ENCODE results near the gene TIMM9.
"Not testable (repeated sequence)": the region's sequence is repeated elsewhere in the genome, so short reads cannot be mapped to it uniquely, and the experiment has no call there.

Gene TIMM9

DNA sequence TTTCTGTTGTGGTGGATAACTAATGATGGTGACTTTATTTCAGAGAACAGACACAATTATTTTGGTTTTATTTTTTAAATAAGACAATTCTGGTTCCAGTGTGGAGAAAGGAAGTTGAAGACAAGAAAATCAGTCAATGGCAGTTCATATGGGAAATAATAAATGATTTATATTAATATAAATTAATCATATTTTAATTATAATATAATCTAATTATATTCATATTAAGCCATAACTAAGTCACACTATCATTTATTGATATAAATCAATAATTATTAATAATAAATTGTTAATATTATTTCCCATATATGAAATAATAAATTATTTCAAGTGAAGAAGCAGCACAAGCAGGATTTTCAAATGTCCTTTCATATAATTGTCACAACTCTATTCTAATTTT is 28.8 kb downstream of the TIMM9 start:
- DNase-seq (ENCODE audit: low spot score) = no peak

DNA sequence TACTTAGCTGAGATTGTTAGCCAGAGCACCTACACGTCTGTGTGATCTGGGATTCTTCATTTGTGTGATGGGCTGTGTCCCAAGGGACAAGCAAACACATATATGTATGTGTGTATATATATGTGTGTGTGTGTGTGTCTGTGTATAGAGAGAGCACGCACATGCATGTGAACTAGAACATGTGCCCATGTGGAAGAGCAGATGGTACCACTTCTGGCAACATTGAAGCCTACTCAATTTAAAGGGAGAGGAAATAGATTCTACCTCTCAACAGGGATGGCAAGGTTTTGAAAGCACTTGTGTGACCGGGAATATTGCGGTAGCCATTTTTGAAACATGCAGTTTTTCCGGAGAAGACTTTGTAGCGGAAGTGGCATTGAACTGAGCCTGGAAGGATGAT is 30.2 kb downstream of the TIMM9 start:
- no peak for DNase-seq (ENCODE audit: low spot score)

DNA sequence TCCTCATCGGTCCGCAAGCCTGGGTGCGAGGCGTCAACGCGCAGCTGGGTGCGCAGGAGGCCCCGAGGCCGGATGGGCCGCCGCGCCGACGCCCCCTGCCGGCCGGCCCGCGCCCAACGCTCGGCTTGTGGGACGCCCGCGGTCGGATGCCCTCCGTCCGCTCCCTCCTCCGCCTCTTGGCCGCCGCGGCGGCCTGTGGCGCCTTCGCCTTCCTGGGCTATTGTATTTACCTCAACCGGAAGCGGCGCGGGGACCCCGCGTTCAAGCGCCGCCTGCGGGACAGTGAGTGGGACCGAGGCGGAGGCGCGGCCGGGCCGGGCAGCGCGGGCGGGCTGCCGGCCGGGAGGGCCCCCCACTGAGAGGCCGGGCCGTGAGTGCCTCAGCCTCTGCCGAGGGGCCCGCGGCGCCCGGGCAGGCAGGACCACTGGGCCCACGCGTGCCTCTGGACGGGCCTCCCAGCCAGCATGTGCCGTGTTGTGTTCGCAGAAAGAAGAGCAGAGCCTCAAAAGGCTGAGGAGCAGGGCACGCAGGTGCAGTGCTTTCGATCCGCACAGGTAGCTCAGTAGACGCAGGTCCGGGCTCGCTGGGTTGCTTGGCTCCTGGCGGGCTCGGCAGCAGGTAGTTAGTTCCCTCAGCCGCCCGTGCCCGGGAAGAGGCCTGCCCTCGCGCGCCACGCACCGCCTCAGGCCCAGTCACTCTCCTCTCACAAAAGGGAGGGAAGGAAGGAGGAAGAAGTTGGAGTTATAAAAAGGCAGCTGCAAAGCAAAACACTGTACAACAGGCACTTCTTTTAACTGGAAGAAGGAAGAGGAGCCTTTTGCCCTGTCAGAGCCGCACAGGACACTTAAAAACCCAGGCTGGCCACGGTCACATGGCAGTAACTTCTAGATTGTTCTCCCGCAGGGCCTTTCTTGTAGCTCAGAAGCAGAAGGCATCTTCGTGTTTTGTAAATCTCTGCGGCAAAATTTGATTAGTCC is 31.2 kb downstream of the TIMM9 start, which contains the start of gene TOMM20L:
TOMM20L (plus strand) TSS at position 119 of the 977 bp plus-strand sequence; CDS start at position 147, 28 bp downstream.
- peak; percentile 41 for DNase-seq (ENCODE audit: low spot score)

DNA sequence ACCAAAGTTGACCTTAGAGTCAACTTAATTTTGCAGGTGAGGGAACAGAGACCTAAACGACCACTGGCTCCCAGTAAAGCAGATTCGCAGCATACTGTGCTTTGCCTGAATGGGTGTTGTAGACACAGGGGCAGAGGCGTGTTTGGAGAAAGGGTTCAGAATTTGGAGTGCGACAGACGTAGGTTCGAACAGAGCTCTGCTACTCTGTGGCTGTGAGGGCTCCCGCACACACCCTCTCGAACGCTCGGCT is 31.8 kb downstream of the TIMM9 start:
- DNase-seq (ENCODE audit: low spot score) = no peak

DNA sequence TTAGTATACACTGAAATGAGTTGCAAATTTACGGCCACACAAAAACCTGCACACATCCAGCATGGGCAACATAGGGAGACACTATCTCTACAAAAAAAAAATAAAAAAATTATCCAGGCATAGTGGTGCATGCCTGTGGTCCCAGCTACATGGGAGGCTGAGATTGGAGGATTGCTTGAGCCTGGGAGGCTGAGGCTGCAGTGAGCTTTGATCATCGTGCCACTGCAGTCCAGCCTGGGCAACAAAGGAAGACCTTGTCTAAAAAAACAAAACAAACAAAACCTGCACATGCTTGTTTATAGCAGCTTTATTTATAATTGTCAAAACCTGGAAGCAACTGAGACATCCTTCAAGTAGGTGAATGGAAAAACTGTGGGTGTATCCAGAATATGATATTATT is 36.5 kb downstream of the TIMM9 start:
- no peak for DNase-seq (ENCODE audit: low spot score)

DNA sequence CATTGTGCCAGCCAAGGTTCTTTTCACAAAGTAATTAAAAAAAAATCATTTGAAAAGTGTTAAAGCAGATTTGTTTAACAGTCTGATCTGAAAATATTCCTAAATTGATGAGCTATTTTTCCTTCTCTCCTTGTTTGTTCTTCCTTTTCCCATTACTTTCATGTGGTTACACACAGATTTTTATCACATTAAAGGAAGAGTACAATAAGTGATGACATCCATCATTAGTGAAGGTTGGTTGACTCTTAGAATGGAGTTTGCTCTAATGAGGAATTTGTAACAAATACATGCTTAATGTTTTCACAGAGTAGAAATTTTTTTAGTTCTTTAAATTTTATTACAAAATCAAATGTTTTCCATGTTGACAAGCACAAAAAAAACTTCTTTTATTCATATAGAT is 50.5 kb downstream of the TIMM9 start:
- no peak for DNase-seq (ENCODE audit: low spot score)

DNA sequence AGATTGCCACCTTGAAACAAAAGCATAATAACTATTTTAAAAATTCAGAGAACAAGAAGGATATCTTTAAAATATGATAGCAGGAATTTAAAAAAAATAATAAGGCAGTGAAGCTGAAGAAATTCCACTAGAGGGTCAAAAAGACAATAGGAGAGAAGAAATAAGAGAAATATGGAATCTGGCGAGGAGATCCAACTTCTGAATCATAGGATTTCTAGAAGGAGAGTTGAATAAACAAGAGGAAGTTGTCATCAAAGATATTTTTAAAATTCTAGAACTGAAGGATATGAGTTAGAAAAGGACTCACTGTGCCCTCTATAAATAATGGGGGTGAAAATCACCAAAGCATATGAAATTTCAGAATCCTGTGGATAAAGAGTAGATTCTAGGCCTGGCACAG is 58.4 kb downstream of the TIMM9 start:
- no peak for DNase-seq (ENCODE audit: low spot score)

DNA sequence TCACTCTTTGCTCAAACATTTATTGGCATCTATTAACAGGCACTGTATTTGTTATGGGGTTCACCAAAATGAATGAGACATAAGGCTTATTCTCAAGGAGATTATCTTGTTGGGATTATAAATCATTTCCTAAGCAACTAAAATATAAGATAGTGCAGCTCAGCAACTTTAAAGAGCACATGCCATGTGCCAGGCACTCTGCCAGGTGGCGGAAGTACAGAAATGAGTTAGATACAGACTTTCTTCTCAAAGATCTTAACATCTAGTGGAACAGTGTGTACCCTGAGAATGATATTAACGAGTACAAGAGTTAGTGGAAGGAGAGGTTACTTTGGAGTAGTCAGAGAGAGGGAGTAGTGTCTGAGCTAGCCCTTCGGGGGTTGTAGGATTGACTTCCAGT is 60.0 kb downstream of the TIMM9 start:
- DNase-seq (ENCODE audit: low spot score) = no peak

DNA sequence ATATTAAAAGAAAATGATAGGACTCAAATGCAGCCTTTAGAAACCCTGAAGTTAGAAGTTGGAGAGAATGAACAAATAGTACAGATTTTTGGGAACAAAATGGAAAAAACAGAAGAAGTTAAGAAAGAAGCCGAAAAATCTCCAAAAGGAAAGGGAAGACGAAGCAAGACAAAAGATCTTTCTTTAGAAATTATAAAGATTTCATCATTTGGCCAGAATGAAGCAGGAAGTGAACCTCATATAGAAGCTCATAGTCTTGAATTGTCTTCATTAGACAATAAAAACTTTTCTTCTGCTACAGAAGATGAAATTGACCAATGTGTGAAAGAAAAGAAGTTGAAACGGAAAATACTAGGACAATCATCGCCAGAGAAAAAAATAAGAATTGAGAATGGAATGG is 63.0 kb downstream of the TIMM9 start:
- DNase-seq (ENCODE audit: low spot score) = no peak

DNA sequence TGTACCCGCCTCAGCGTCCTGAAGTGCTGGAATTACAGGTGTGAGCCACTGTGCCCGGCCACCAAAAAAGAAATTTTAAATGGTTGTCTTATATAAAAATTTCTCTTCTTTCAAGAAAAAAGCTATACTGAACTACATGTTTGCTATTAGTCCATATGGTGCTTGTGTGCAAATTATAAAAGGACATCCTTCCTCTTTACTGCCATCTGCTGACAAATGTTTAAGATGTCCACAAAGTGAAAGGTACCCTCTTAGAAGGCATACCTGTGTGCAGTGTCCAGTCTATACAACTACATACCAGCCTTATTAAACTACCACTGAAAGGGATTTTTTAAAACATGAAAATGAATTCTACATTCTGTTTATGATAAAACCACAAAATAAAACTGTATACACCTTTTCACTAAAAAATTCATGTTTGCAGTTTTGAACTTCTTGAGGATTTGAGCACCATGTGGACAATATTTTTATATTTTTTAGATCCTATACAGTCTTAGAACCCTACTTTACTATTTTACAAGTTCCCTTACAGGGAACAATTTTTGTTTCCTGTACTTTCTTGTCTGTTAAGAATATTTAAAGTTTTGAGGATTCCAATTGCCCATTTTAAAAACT is 64.4 kb downstream of the TIMM9 start:
- no peak for DNase-seq (ENCODE audit: low spot score)

DNA sequence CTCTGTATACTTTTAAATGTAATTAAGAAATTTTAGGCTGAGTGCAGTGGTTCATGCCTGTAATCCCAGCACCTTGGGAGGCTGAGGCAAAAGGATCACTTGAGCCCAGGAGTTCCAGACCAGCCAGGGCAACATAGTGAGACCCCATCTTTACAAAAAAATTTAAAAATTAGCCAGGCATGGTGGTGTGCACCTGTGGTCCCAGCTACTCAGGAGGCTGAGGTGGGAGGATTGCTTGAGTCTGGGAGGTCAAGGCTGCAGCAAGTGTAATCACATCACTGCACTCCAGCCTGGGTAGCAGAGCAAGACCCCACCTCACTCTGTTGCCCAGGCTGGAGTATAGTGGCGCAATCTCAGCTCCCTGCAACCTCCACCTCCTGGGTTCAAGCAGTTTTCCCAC is 65.1 kb downstream of the TIMM9 start:
- not testable (repeated sequence) for DNase-seq (ENCODE audit: low spot score)
